ENCODE data around the gene VEGFC. TPM values are rescaled to one million over a fixed set of nuclear protein-coding genes. Genes with fewer than 3 reads are reported as not detected.

VEGFC gene
- total and polyA plus RNA-seq, 2 experiments from 2014 or later: 2.9 to 4.2 TPM

DNA sequence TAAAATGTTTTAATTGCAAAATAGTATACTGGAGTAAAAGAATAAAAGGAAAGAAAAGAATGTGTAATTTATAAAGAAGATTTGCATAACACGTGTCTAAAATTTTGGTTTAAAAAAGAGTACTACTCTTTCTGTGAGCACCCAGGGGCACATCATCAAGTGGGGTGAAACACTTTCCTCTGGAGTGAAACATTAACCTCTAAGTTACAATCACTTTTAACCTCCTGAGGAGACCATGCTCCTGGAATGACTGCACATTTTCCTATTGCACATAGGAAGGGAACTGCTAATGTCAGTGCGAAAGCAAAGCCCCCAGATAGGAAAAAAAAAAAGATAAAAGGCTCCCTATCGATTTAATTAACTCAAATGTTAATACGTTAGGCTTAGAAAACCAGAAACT is 13.3 kb downstream of the VEGFC start:
- TF ChIP-seq, protein P1, sequence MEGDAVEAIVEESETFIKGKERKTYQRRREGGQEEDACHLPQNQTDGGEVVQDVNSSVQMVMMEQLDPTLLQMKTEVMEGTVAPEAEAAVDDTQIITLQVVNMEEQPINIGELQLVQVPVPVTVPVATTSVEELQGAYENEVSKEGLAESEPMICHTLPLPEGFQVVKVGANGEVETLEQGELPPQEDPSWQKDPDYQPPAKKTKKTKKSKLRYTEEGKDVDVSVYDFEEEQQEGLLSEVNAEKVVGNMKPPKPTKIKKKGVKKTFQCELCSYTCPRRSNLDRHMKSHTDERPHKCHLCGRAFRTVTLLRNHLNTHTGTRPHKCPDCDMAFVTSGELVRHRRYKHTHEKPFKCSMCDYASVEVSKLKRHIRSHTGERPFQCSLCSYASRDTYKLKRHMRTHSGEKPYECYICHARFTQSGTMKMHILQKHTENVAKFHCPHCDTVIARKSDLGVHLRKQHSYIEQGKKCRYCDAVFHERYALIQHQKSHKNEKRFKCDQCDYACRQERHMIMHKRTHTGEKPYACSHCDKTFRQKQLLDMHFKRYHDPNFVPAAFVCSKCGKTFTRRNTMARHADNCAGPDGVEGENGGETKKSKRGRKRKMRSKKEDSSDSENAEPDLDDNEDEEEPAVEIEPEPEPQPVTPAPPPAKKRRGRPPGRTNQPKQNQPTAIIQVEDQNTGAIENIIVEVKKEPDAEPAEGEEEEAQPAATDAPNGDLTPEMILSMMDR (IDR thresholded peaks at IDR 0.05; ENCODE audit: poor library complexity): no peak
- TF ChIP-seq EZH2 (IDR thresholded peaks at IDR 0.05; ENCODE audit: borderline replicate concordance) (no peak), EZH2phosphoT487 (IDR thresholded peaks at IDR 0.05; ENCODE audit: low read depth, severe bottlenecking, unreplicated experiment) (no peak)
- Histone ChIP-seq H3K27me3 (no peaks in the 10 kb centered on the region), H3K79me2 (no peaks in the 10 kb centered on the region), H2AFZ (no peak overlapping the region), H3K27ac (no peak overlapping the region), H3K4me3 (no peak overlapping the region), H3K4me2 (no peak overlapping the region), H3K9me2 (replicated peaks; ENCODE audit: insufficient read depth) (no peaks in the 10 kb centered on the region), H4K20me1 (ENCODE audit: insufficient read depth, poor library complexity, severe bottlenecking) (no peaks in the 10 kb centered on the region), H3K4me1 (ENCODE audit: insufficient read depth) (no peaks in the 10 kb centered on the region), H3K36me3 (replicated peaks; ENCODE audit: insufficient read depth, low read depth) (no peaks in the 10 kb centered on the region), H3K9me3 (ENCODE audit: low read depth) (no peaks in the 10 kb centered on the region)
- WGBS (ENCODE audit: low lambda C conversion rate, missing lambda C conversion rate): 90% methylated on average over 4 of the region's 4 CpGs
- no peak for DNase-seq (ENCODE audit: low spot score)

DNA sequence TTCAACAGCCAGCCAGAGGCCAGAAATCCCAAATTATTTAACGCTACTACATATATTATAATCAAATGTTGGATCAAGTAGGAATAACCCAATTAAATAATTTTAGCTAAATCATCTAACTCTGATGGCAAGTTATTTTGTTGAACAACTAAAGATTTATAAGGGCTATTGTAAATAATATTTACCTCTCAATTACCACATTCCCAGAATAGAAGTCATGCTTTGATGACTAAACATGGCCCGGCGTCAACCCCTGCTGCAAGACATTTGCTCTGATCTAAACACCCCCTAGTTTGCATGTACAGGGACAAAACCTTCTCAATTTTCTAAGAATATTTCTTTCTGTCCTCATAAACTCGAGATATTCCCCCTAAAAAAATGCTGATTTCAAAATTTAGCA is 14.2 kb downstream of the VEGFC start:
- DNase-seq (ENCODE audit: low spot score): no peak
- Histone ChIP-seq H3K9me3 (ENCODE audit: low read depth) (no peaks in the 10 kb centered on the region), H3K36me3 (replicated peaks; ENCODE audit: insufficient read depth, low read depth) (no peaks in the 10 kb centered on the region), H3K4me1 (ENCODE audit: insufficient read depth) (no peaks in the 10 kb centered on the region), H3K27ac (no peak overlapping the region), H3K4me2 (no peak overlapping the region), H3K27me3 (no peaks in the 10 kb centered on the region), H4K20me1 (ENCODE audit: insufficient read depth, poor library complexity, severe bottlenecking) (no peaks in the 10 kb centered on the region), H3K4me3 (no peak overlapping the region), H3K9me2 (replicated peaks; ENCODE audit: insufficient read depth) (no peaks in the 10 kb centered on the region), H3K79me2 (no peaks in the 10 kb centered on the region), H2AFZ (no peak overlapping the region)
- TF ChIP-seq EZH2phosphoT487 (IDR thresholded peaks at IDR 0.05; ENCODE audit: low read depth, severe bottlenecking, unreplicated experiment): no peak
- 87% methylated on average over 4 of the region's 4 CpGs for WGBS (ENCODE audit: low lambda C conversion rate, missing lambda C conversion rate)

DNA sequence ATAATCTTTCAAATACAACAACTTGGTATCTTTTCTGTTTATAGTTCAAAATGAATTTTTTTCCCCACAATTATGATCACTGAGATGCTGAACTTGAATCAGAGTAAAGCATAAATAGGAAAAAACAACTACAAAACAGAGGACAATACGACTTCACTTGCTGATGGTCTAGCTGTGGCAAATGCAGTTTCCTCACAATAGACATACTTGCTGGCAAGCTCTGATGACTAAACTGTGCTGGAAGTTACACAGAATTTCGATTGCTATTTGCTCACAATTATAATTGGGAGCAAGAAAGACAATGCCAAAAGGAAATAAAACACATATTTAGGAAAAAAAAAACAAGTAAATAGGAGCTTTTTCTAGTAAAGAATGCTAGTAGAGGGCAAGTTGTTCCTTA is 14.7 kb downstream of the VEGFC start:
- no peaks in the 10 kb centered on the region for H3K4me1 ChIP-seq (ENCODE audit: insufficient read depth)
- no peaks in the 10 kb centered on the region for H3K9me3 ChIP-seq (ENCODE audit: low read depth)
- no peak overlapping the region for H3K4me2 ChIP-seq
- H3K27me3 ChIP-seq: no peaks in the 10 kb centered on the region
- no peak overlapping the region for H3K27ac ChIP-seq
- WGBS (ENCODE audit: low lambda C conversion rate, missing lambda C conversion rate): 43% methylated on average over 2 of the region's 2 CpGs
- H2AFZ ChIP-seq: no peak overlapping the region
- DNase-seq (ENCODE audit: low spot score): no peak
- H3K36me3 ChIP-seq (replicated peaks; ENCODE audit: insufficient read depth, low read depth): no peaks in the 10 kb centered on the region
- H3K79me2 ChIP-seq: no peaks in the 10 kb centered on the region
- no peaks in the 10 kb centered on the region for H3K9me2 ChIP-seq (replicated peaks; ENCODE audit: insufficient read depth)
- TF ChIP-seq, protein P1 (IDR thresholded peaks at IDR 0.05; ENCODE audit: poor library complexity): no peak
- TF ChIP-seq EZH2phosphoT487 (IDR thresholded peaks at IDR 0.05; ENCODE audit: low read depth, severe bottlenecking, unreplicated experiment) (no peak), EZH2 (IDR thresholded peaks at IDR 0.05; ENCODE audit: borderline replicate concordance) (no peak)
- no peak overlapping the region for H3K4me3 ChIP-seq
- no peaks in the 10 kb centered on the region for H4K20me1 ChIP-seq (ENCODE audit: insufficient read depth, poor library complexity, severe bottlenecking)

DNA sequence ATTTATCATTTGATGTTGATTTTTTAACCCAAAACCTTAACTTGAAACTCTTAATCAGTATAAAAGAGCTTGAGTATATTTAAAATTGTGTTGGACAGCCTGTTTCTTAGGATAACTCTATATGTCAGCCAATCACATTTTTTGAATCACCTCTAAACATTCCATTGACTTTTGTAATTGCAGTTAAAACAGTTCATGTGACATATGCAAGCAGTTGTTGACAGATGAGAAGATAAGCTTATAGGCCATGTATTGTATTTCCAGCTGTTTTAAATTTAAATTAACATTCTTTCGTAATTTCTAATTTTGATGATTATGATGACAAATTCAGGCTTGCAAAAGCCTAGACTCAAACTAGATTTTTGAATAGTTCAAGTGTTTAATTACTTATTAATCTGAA is 17.4 kb downstream of the VEGFC start:
- H3K27ac ChIP-seq: no peak overlapping the region
- H3K4me3 ChIP-seq: no peak overlapping the region
- no peak overlapping the region for H3K4me2 ChIP-seq
- no peaks in the 10 kb centered on the region for H3K9me3 ChIP-seq (ENCODE audit: low read depth)
- no peaks in the 10 kb centered on the region for H3K27me3 ChIP-seq
- H3K9me2 ChIP-seq (replicated peaks; ENCODE audit: insufficient read depth): no peaks in the 10 kb centered on the region
- WGBS (ENCODE audit: low lambda C conversion rate, missing lambda C conversion rate): 68% methylated on average over 1 of the region's 1 CpG
- no peak overlapping the region for H2AFZ ChIP-seq
- no peak for TF ChIP-seq EZH2phosphoT487 (IDR thresholded peaks at IDR 0.05; ENCODE audit: low read depth, severe bottlenecking, unreplicated experiment)
- TF ChIP-seq, protein P1 (IDR thresholded peaks at IDR 0.05; ENCODE audit: poor library complexity): no peak
- TF ChIP-seq EZH2 (IDR thresholded peaks at IDR 0.05; ENCODE audit: borderline replicate concordance): no peak
- DNase-seq (ENCODE audit: low spot score): no peak
- H3K4me1 ChIP-seq (ENCODE audit: insufficient read depth): no peaks in the 10 kb centered on the region
- H4K20me1 ChIP-seq (ENCODE audit: insufficient read depth, poor library complexity, severe bottlenecking): no peaks in the 10 kb centered on the region
- no peaks in the 10 kb centered on the region for H3K36me3 ChIP-seq (replicated peaks; ENCODE audit: insufficient read depth, low read depth)
- H3K79me2 ChIP-seq: no peaks in the 10 kb centered on the region

Data from hepatocyte (in vitro differentiated cells).